ENCODE measurements around the gene ECM2.

Gene ECM2

GRCh38 chr9:92503156-92503555 is 32.6 kb downstream of the ECM2 start:
- H3K4me1 ChIP-seq (ENCODE audit: control insufficient read depth, insufficient read depth, low read length, poor library complexity, severe bottlenecking), result no peaks in the 10 kb centered on the region
- H3K4me3 ChIP-seq (ENCODE audit: insufficient read depth, low read depth, low read length, poor library complexity, severe bottlenecking), result no peak overlapping the region
- no peak overlapping the region for H3K27ac ChIP-seq (ENCODE audit: insufficient read depth, low read length, poor library complexity, severe bottlenecking)
- H3K36me3 ChIP-seq (ENCODE audit: control insufficient read depth, insufficient read depth, low read length), result no peaks in the 10 kb centered on the region
- H3K27me3 ChIP-seq (replicated peaks; ENCODE audit: control insufficient read depth, insufficient read depth, low read length, poor library complexity, severe bottlenecking), result no peaks in the 10 kb centered on the region
- no peak for DNase-seq
- no peaks in the 10 kb centered on the region for H3K9me3 ChIP-seq (ENCODE audit: control insufficient read depth, low read length)

- Histone ChIP-seq H3K4me3 (ENCODE audit: insufficient read depth, low read depth, low read length, poor library complexity, severe bottlenecking) (no peak overlapping the region), H3K9me3 (ENCODE audit: control insufficient read depth, low read length) (no peaks in the 10 kb centered on the region), H3K4me1 (ENCODE audit: control insufficient read depth, insufficient read depth, low read length, poor library complexity, severe bottlenecking) (no peaks in the 10 kb centered on the region), H3K27me3 (replicated peaks; ENCODE audit: control insufficient read depth, insufficient read depth, low read length, poor library complexity, severe bottlenecking) (no peaks in the 10 kb centered on the region), H3K27ac (ENCODE audit: insufficient read depth, low read length, poor library complexity, severe bottlenecking) (no peak overlapping the region), H3K36me3 (ENCODE audit: control insufficient read depth, insufficient read depth, low read length) (no peaks in the 10 kb centered on the region)
- DNase-seq, result no peak
Observed at GRCh38 chr9:92501671-92502393, 34.0 kb downstream of the ECM2 start.

GRCh38 chr9:92500725-92501124 is 35.1 kb downstream of the ECM2 start:
- Histone ChIP-seq H3K36me3 (ENCODE audit: control insufficient read depth, insufficient read depth, low read length) (no peaks in the 10 kb centered on the region), H3K27ac (ENCODE audit: insufficient read depth, low read length, poor library complexity, severe bottlenecking) (no peak overlapping the region)
- DNase-seq, result no peak

DNA sequence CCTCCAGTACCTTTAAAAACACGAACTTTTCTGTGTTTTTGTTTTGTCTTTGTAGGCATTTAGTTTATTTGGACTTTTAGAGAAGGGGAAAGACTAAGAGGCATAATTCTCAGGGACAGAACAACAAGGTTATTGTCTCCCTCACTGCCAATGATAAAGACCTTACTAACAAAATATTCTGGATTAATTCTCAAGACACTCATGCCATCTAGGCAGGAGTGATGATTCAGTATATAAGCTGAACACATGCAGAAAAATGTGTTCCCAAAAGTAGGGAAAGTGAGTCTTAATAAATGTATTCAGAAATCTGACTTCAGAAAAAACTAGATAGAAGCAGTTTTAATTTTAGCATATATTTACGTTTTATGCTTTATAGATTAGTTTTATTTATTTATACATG is 36.1 kb downstream of the ECM2 start:
- H3K27me3 ChIP-seq (replicated peaks; ENCODE audit: control insufficient read depth, insufficient read depth, low read length, poor library complexity, severe bottlenecking), result no peaks in the 10 kb centered on the region
- H3K27ac ChIP-seq (ENCODE audit: insufficient read depth, low read length, poor library complexity, severe bottlenecking), result no peak overlapping the region
- H3K9me3 ChIP-seq (ENCODE audit: control insufficient read depth, low read length), result no peaks in the 10 kb centered on the region
- DNase-seq, result no peak
- no peaks in the 10 kb centered on the region for H3K36me3 ChIP-seq (ENCODE audit: control insufficient read depth, insufficient read depth, low read length)
- H3K4me3 ChIP-seq (ENCODE audit: insufficient read depth, low read depth, low read length, poor library complexity, severe bottlenecking), result no peak overlapping the region
- no peaks in the 10 kb centered on the region for H3K4me1 ChIP-seq (ENCODE audit: control insufficient read depth, insufficient read depth, low read length, poor library complexity, severe bottlenecking)

More at GRCh38 chr9:92500725-92501124, 35.1 kb downstream of the ECM2 start:
- Histone ChIP-seq H3K4me3 (ENCODE audit: insufficient read depth, low read depth, low read length, poor library complexity, severe bottlenecking) (no peak overlapping the region), H3K27me3 (replicated peaks; ENCODE audit: control insufficient read depth, insufficient read depth, low read length, poor library complexity, severe bottlenecking) (no peaks in the 10 kb centered on the region), H3K9me3 (ENCODE audit: control insufficient read depth, low read length) (no peaks in the 10 kb centered on the region), H3K4me1 (ENCODE audit: control insufficient read depth, insufficient read depth, low read length, poor library complexity, severe bottlenecking) (no peaks in the 10 kb centered on the region)

GRCh38 chr9:92496396-92497176 is 39.2 kb downstream of the ECM2 start:
- DNase-seq, result no peak
- no peaks in the 10 kb centered on the region for H3K9me3 ChIP-seq (ENCODE audit: control insufficient read depth, low read length)
- no peaks in the 10 kb centered on the region for H3K4me1 ChIP-seq (ENCODE audit: control insufficient read depth, insufficient read depth, low read length, poor library complexity, severe bottlenecking)
- no peaks in the 10 kb centered on the region for H3K36me3 ChIP-seq (ENCODE audit: control insufficient read depth, insufficient read depth, low read length)
- no peak overlapping the region for H3K4me3 ChIP-seq (ENCODE audit: insufficient read depth, low read depth, low read length, poor library complexity, severe bottlenecking)
- no peak overlapping the region for H3K27ac ChIP-seq (ENCODE audit: insufficient read depth, low read length, poor library complexity, severe bottlenecking)
- no peaks in the 10 kb centered on the region for H3K27me3 ChIP-seq (replicated peaks; ENCODE audit: control insufficient read depth, insufficient read depth, low read length, poor library complexity, severe bottlenecking)

DNA sequence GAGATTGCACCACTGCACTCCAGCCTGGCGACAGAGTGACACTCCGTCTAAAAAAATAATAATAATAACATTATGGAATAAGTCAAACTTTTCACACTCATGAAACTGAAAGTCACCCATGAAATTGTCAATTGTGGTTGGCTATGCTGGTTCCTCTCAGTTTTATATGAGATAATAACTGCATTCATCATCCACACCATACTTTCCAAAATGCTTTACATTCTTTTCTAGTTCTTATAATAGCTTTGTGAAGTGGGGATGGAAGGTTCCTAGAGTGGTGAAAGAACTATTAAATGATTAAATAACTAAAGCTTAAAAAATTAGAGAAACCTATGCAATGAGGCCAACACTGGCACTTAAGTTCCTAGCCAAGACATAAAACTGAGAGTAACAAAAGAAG is 40.9 kb downstream of the ECM2 start:
- Histone ChIP-seq H3K4me3 (ENCODE audit: insufficient read depth, low read depth, low read length, poor library complexity, severe bottlenecking) (no peak overlapping the region), H3K27ac (ENCODE audit: insufficient read depth, low read length, poor library complexity, severe bottlenecking) (no peak overlapping the region), H3K27me3 (replicated peaks; ENCODE audit: control insufficient read depth, insufficient read depth, low read length, poor library complexity, severe bottlenecking) (no peaks in the 10 kb centered on the region), H3K4me1 (ENCODE audit: control insufficient read depth, insufficient read depth, low read length, poor library complexity, severe bottlenecking) (no peaks in the 10 kb centered on the region), H3K36me3 (ENCODE audit: control insufficient read depth, insufficient read depth, low read length) (no peaks in the 10 kb centered on the region), H3K9me3 (ENCODE audit: control insufficient read depth, low read length) (no peaks in the 10 kb centered on the region)
- no peak for DNase-seq

GRCh38 chr9:92493749-92494387 is 41.9 kb downstream of the ECM2 start:
- no peaks in the 10 kb centered on the region for H3K4me1 ChIP-seq (ENCODE audit: control insufficient read depth, insufficient read depth, low read length, poor library complexity, severe bottlenecking)
- no peaks in the 10 kb centered on the region for H3K36me3 ChIP-seq (ENCODE audit: control insufficient read depth, insufficient read depth, low read length)
- H3K27ac ChIP-seq (ENCODE audit: insufficient read depth, low read length, poor library complexity, severe bottlenecking), result no peak overlapping the region
- H3K9me3 ChIP-seq (ENCODE audit: control insufficient read depth, low read length), result no peaks in the 10 kb centered on the region
- H3K27me3 ChIP-seq (replicated peaks; ENCODE audit: control insufficient read depth, insufficient read depth, low read length, poor library complexity, severe bottlenecking), result no peaks in the 10 kb centered on the region
- H3K4me3 ChIP-seq (ENCODE audit: insufficient read depth, low read depth, low read length, poor library complexity, severe bottlenecking), result no peak overlapping the region
- no peak for DNase-seq

DNA sequence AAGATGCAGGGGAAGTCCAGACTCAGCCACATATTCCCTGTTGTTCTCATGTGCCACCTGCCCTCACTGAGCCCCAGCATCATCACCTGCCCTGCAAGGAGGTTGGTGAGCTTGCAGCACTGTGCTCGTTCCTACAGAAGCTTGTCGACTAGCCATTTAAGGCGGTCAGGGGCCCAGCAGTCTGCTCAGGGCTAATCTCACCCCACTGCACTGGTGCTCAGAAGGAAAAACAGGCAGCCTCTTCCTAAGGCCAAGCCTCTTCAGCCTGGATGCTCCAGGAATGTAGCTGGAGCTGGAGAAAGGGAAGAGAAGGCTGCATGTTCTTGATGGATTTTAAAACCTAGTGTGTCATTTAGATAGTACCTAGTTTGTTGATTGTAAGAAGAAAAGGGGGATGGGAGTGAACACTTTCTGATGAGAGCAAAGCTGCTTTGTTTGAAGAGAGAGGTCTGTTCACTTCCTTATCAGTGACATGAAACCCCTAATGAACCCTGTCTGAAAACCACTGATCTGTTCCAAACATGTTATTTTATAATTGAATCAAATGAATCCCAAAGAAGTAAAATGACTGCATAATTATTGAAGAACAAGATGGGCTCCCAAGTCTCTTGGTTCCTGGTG is 42.9 kb downstream of the ECM2 start:
- Histone ChIP-seq H3K27me3 (replicated peaks; ENCODE audit: control insufficient read depth, insufficient read depth, low read length, poor library complexity, severe bottlenecking) (no peaks in the 10 kb centered on the region), H3K4me1 (ENCODE audit: control insufficient read depth, insufficient read depth, low read length, poor library complexity, severe bottlenecking) (no peaks in the 10 kb centered on the region), H3K27ac (ENCODE audit: insufficient read depth, low read length, poor library complexity, severe bottlenecking) (no peak overlapping the region), H3K36me3 (ENCODE audit: control insufficient read depth, insufficient read depth, low read length) (no peaks in the 10 kb centered on the region), H3K4me3 (ENCODE audit: insufficient read depth, low read depth, low read length, poor library complexity, severe bottlenecking) (no peak overlapping the region), H3K9me3 (ENCODE audit: control insufficient read depth, low read length) (no peaks in the 10 kb centered on the region)
- DNase-seq, result no peak

GRCh38 chr9:92488681-92489550 is 46.9 kb downstream of the ECM2 start:
- no peak for DNase-seq
- no peaks in the 10 kb centered on the region for H3K9me3 ChIP-seq (ENCODE audit: control insufficient read depth, low read length)
- no peak overlapping the region for H3K4me3 ChIP-seq (ENCODE audit: insufficient read depth, low read depth, low read length, poor library complexity, severe bottlenecking)
- H3K36me3 ChIP-seq (ENCODE audit: control insufficient read depth, insufficient read depth, low read length), result no peaks in the 10 kb centered on the region
- no peaks in the 10 kb centered on the region for H3K27me3 ChIP-seq (replicated peaks; ENCODE audit: control insufficient read depth, insufficient read depth, low read length, poor library complexity, severe bottlenecking)
- H3K4me1 ChIP-seq (ENCODE audit: control insufficient read depth, insufficient read depth, low read length, poor library complexity, severe bottlenecking), result no peaks in the 10 kb centered on the region
- no peak overlapping the region for H3K27ac ChIP-seq (ENCODE audit: insufficient read depth, low read length, poor library complexity, severe bottlenecking)
